Measurements from ENCODE around the gene L3MBTL3. TPM values are rescaled to one million over a fixed set of nuclear protein-coding genes. Genes with fewer than 3 reads are reported as not detected.

Gene L3MBTL3
- total RNA-seq, 1 donor from 2014 or later, result 11.8 TPM

DNA sequence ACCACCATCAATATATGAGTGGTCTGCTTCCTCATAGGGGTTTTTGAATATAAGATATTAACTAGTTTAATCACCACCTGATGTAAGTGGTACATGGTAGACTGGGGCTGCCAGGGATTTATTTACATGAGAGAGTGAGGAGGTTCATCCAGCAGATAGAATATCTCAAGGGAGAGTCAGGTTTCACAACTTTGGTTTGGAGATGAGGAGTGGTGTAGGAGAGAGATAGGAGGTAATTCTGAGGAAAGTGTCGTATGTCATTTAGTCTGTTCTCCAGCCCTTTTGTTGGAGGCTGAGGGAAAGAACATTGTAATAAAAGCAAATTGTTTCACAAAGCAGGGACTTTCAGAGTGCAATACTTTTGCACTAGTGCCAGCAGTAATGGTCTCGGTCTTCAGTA lies 16.8 kb downstream of the L3MBTL3 start:
- Histone ChIP-seq H3K9me3 (no peaks in the 10 kb centered on the region), H3K4me1 (no peaks in the 10 kb centered on the region), H3K27me3 (ENCODE audit: low read depth) (no peaks in the 10 kb centered on the region), H3K4me3 (no peak overlapping the region), H3K36me3 (no peaks in the 10 kb centered on the region), H3K27ac (no peak overlapping the region)
- intact Hi-C loops (cut with DNase I), result no loop called here
- no peak for ATAC-seq
- TF ChIP-seq, protein P1, sequence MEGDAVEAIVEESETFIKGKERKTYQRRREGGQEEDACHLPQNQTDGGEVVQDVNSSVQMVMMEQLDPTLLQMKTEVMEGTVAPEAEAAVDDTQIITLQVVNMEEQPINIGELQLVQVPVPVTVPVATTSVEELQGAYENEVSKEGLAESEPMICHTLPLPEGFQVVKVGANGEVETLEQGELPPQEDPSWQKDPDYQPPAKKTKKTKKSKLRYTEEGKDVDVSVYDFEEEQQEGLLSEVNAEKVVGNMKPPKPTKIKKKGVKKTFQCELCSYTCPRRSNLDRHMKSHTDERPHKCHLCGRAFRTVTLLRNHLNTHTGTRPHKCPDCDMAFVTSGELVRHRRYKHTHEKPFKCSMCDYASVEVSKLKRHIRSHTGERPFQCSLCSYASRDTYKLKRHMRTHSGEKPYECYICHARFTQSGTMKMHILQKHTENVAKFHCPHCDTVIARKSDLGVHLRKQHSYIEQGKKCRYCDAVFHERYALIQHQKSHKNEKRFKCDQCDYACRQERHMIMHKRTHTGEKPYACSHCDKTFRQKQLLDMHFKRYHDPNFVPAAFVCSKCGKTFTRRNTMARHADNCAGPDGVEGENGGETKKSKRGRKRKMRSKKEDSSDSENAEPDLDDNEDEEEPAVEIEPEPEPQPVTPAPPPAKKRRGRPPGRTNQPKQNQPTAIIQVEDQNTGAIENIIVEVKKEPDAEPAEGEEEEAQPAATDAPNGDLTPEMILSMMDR (IDR thresholded peaks at IDR 0.05), result no peak
- DNase-seq, result no peak

DNA sequence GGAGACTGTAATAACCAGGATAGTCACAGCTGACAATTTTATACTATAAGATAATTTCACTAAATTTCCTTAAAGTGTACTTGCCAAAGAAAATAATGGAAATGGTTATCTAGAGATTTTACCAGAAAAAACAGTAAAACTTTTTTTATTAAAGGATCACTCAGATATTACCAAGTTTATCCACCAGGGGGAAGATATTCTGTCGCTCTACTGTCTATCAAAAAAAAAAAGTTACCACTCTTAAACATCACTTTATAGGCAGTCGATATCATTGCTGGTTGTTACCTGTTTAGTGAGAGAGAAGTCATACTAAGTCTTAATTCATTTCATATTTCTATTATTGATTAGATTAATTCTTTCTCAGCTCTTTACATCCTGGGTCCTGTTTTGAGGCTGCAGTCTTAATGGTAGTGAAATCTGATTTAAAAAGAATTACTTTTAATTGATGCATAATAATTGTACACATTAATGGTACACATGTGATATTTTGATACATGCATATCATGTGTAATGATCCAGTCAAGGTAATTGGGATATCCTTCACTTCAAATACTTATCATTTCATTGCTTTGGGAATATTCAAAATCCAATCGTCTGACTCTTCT lies 18.9 kb downstream of the L3MBTL3 start:
- intact Hi-C loops (cut with DNase I), result no loop called here
- H3K9me3 ChIP-seq, result no peaks in the 10 kb centered on the region
- ATAC-seq (no peak), DNase-seq (no peak)
- TF ChIP-seq, protein P1 (IDR thresholded peaks at IDR 0.05), result peak; percentile 45
- H3K36me3 ChIP-seq, result no peaks in the 10 kb centered on the region
- no peaks in the 10 kb centered on the region for H3K4me1 ChIP-seq
- H3K27me3 ChIP-seq (ENCODE audit: low read depth), result no peaks in the 10 kb centered on the region
- no peak overlapping the region for H3K4me3 ChIP-seq
- H3K27ac ChIP-seq, result no peak overlapping the region

DNA sequence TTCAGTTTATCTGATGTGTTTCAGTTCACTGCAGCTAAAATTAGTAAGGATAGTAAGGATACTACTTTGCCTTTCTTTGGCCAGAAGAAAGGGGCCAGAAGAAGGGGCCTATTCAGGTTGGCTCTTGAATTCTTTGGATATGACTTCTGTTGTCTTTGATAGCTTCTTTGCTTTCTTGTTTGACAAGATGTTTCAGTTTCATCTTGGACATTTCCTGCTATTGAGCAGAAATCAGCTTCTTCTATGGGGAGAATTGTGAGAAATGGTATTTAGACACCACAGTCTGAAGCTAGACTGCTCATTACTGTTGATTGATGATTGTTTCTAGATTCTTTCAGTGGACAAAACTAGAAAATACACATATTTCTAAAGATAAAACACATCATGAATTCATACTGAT lies 23.2 kb downstream of the L3MBTL3 start:
- no peaks in the 10 kb centered on the region for H3K9me3 ChIP-seq
- H3K36me3 ChIP-seq, result no peaks in the 10 kb centered on the region
- TF ChIP-seq, protein P1 (IDR thresholded peaks at IDR 0.05), result no peak
- H3K27me3 ChIP-seq (ENCODE audit: low read depth), result no peaks in the 10 kb centered on the region
- intact Hi-C loops (cut with DNase I), result no loop called here
- H3K4me1 ChIP-seq, result no peaks in the 10 kb centered on the region
- no peak for DNase-seq
- no peak for ATAC-seq
- no peak overlapping the region for H3K4me3 ChIP-seq
- H3K27ac ChIP-seq, result no peak overlapping the region

DNA sequence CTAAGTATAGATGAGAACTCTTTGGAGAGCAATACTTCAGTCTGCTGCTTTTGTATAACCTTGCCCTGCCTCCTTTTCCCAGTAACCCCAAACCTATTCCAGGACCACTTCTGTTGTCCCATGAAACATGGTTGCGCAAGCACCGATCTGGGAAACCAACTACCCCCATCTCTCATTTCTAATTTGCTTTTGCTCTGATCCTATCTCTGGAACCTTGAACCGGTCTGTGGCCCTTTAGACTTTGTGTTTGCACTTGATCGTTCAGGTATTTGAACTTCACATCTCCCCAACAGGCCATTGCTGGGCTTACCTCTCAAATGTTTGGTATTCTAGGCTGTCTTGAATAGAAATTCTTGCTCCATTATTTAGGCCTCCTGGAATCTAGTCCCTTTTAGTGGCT lies 25.0 kb downstream of the L3MBTL3 start:
- no peaks in the 10 kb centered on the region for H3K27me3 ChIP-seq (ENCODE audit: low read depth)
- no peak overlapping the region for H3K4me3 ChIP-seq
- no peaks in the 10 kb centered on the region for H3K9me3 ChIP-seq
- H3K27ac ChIP-seq, result no peak overlapping the region
- H3K36me3 ChIP-seq, result no peaks in the 10 kb centered on the region
- ATAC-seq (no peak), DNase-seq (no peak)
- H3K4me1 ChIP-seq, result no peaks in the 10 kb centered on the region
- TF ChIP-seq, protein P1 (IDR thresholded peaks at IDR 0.05), result no peak
- intact Hi-C loops (cut with DNase I), result no loop called here

- no peak for ATAC-seq
- no peak for DNase-seq
- H3K27ac ChIP-seq, result no peak overlapping the region
- no peaks in the 10 kb centered on the region for H3K4me1 ChIP-seq
- H3K36me3 ChIP-seq, result peaks cover 12% of the 10 kb centered on the region
- no peaks in the 10 kb centered on the region for H3K9me3 ChIP-seq
- TF ChIP-seq, protein P1 (IDR thresholded peaks at IDR 0.05), result no peak
- intact Hi-C loops (cut with DNase I), result no loop called here
- H3K4me3 ChIP-seq, result no peak overlapping the region
- H3K27me3 ChIP-seq (ENCODE audit: low read depth), result no peaks in the 10 kb centered on the region
Measured at GRCh38 chr6:130045622-130046021, 27.2 kb downstream of the L3MBTL3 start.

All from lower lobe of right lung (tissue), 2 donors.